Measurements from ENCODE around the gene HIKESHI.

The HIKESHI gene

GRCh38 chr11:86275493-86276370 lies 26.3 kb upstream of the HIKESHI start:
- TF ChIP-seq CTCF (IDR thresholded peaks at IDR 0.05; ENCODE audit: unreplicated experiment in 3 of 3), result no peak
- H3K36me3 Mint-ChIP-seq (ENCODE audit: low read depth), result peaks cover 64% of the 10 kb centered on the region
- no peak overlapping the region for H3K4me3 Mint-ChIP-seq
- H3K4me1 Mint-ChIP-seq, result no peaks in the 10 kb centered on the region
- H3K9me3 Mint-ChIP-seq, result no peaks in the 10 kb centered on the region
- no peaks in the 10 kb centered on the region for H3K27me3 Mint-ChIP-seq (ENCODE audit: low read depth)
- H3K27ac Mint-ChIP-seq, result no peak overlapping the region

- no peak overlapping the region for H3K27ac Mint-ChIP-seq
- H3K9me3 Mint-ChIP-seq, result no peaks in the 10 kb centered on the region
- H3K27me3 Mint-ChIP-seq (ENCODE audit: low read depth), result no peaks in the 10 kb centered on the region
- TF ChIP-seq CTCF (IDR thresholded peaks at IDR 0.05; ENCODE audit: unreplicated experiment in 3 of 3), result no peak
- H3K4me3 Mint-ChIP-seq, result no peak overlapping the region
- peaks cover 54% of the 10 kb centered on the region for H3K36me3 Mint-ChIP-seq (ENCODE audit: low read depth)
- H3K4me1 Mint-ChIP-seq, result no peaks in the 10 kb centered on the region
Measured at GRCh38 chr11:86277741-86278140, 24.3 kb upstream of the HIKESHI start.

- H3K36me3 Mint-ChIP-seq (ENCODE audit: low read depth), result peaks cover 52% of the 10 kb centered on the region
- H3K27ac Mint-ChIP-seq, result no peak overlapping the region
- H3K4me3 Mint-ChIP-seq, result no peak overlapping the region
- no peaks in the 10 kb centered on the region for H3K4me1 Mint-ChIP-seq
- TF ChIP-seq CTCF (IDR thresholded peaks at IDR 0.05; ENCODE audit: unreplicated experiment in 3 of 3), result no peak
- no peaks in the 10 kb centered on the region for H3K9me3 Mint-ChIP-seq
- no peaks in the 10 kb centered on the region for H3K27me3 Mint-ChIP-seq (ENCODE audit: low read depth)
Measured at GRCh38 chr11:86278226-86278625, 23.8 kb upstream of the HIKESHI start.

- no peak overlapping the region for H3K27ac Mint-ChIP-seq
- no peak for TF ChIP-seq CTCF (IDR thresholded peaks at IDR 0.05; ENCODE audit: unreplicated experiment in 3 of 3)
- H3K36me3 Mint-ChIP-seq (ENCODE audit: low read depth), result peaks cover 55% of the 10 kb centered on the region
- H3K4me3 Mint-ChIP-seq, result no peak overlapping the region
- H3K27me3 Mint-ChIP-seq (ENCODE audit: low read depth), result no peaks in the 10 kb centered on the region
- no peaks in the 10 kb centered on the region for H3K9me3 Mint-ChIP-seq
- no peaks in the 10 kb centered on the region for H3K4me1 Mint-ChIP-seq
Measured at GRCh38 chr11:86279747-86280146, 22.3 kb upstream of the HIKESHI start.

GRCh38 chr11:86287468-86287796 lies 14.6 kb upstream of the HIKESHI start:
- no peaks in the 10 kb centered on the region for H3K9me3 Mint-ChIP-seq
- no peak for TF ChIP-seq CTCF (IDR thresholded peaks at IDR 0.05; ENCODE audit: unreplicated experiment in 3 of 3)
- no peak overlapping the region for H3K4me3 Mint-ChIP-seq
- H3K4me1 Mint-ChIP-seq, result no peaks in the 10 kb centered on the region
- no peak overlapping the region for H3K27ac Mint-ChIP-seq
- peaks cover 8% of the 10 kb centered on the region for H3K36me3 Mint-ChIP-seq (ENCODE audit: low read depth)
- no peaks in the 10 kb centered on the region for H3K27me3 Mint-ChIP-seq (ENCODE audit: low read depth)

Measured in nephron (organoid).